GM19324 (cell line): ENCODE data around the gene ANKS4B.
"Not testable (repeated sequence)": the region's sequence is repeated elsewhere in the genome, so short reads cannot be mapped to it uniquely, and the experiment has no call there.

Experiments used
- ATAC-seq: cut with Tn5 transposase; IDR thresholded peaks from one replicate; pipeline ENCODE4 v1.9.1; 2021; ENCODE audit warnings: mild to moderate bottlenecking, moderate library complexity; ENCODE audit not compliant: unreplicated experiment, low FRiP score

ANKS4B gene

DNA sequence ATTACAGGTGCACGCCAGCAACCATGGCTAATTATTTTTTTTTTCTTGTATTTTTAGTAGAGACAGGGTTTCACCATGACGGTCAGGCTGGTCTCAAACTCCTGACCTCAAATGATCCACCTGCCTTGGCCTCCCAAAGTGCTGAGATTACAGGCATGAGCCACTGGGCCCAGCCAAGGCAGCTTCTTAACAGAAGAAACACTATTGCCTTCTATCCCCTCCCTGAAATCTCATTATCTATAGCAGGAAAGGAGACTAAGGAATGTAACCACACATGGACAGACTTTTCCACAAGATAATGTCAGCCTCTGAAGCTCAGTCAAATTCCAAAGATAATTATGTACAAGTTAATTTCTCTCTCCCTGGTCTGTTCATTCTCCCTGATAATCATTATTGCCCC, 16.4 kb upstream of the ANKS4B start:
- no peak for ATAC-seq

GRCh38 chr16:21218153-21218552, 15.3 kb upstream of the ANKS4B start:
- ATAC-seq = no peak

DNA sequence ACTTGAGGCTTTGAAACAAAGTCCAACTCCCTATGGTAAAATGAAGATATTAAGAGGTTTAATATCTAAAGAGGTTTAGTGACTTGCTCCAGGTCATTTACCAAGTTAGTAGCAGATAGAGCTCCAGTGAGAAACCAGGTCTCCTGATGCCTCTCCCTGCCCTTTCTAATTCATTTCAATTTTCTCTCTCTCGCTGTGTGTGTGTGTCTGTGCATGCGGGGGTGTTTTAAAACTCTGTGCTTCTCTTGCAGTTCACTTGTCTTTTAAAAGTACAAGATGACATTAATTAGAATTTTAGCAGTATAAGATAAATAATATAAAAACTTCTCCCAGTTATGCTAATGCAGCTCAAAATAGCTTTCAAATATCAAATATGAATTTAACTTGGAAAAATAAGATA, 13.9 kb upstream of the ANKS4B start:
- no peak for ATAC-seq

DNA sequence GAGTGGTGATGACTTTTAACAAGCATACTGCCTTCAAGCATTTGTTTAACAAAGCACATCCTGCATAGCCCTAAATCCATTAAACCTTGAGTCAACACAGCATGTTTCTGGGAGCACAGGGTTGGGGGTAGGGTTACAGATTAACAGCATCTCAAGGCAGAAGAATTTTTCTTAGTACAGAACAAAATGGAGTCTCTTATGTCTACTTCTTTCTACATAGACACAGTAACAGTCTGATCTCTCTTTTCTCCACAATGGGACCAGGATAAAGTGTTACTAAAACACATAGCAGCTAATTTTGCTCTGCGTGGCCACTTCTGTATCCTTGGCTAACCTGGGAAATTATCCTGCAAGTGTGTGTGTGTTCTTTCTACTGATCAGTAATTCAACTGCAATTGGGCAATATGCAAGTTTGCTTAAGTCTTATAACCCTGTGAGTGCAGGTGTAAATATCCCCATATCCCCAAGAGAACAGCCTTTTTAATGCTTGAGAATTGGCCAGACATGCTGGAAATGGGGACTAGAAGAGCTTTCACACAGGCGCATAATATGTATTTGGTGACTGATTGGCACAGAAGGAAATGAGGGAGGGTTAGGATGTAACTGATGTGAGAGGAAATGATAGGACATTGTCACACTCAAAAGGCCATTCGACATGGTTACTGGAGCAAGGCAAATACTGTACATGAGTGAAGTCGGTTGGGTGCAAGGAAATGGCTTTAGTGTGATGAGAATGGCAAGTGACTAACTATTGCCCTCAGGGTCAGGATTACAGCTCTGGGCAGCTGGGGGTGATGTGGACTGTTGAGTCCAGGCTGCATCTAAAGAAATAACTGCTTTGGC, 10.8 kb upstream of the ANKS4B start:
- ATAC-seq = no peak

DNA sequence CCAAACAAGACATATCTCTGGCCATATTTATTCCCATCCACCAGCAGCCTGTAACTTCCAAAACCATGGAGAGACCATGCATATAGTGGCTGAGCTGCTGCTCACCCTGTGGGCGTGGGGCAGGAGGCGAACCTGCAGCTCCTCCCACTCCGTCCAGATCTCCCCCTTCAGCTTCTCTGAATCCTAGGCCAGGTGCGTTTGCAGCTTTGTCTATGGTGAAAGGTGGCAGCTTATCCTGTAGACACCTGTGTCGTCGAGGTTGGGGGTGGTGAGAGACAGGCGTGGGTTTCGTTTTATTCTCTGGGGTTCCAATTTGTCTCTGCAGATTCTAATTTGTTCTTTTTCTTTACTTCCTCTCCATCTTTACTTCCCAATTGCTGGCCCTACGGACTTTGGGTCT, 9.7 kb upstream of the ANKS4B start:
- ATAC-seq = no peak

DNA sequence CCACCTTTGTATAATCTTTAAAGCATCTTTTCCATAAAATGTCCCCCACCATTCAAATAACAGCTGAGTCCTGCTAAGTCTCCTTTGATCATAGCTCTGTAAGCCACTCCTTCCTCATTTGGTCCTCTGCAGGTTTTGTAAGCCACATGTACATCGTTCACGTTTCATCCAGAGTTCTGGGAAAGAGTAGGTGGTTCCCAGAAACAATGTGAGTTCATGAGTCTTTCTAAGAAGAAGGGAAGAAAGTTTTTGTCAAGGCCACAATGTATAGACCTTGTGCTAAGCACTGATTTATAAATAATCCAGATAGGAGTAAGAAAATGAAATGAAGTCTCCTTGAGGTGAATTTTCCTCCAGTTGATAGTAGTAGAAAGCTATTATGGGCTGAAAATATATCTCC, 8.7 kb upstream of the ANKS4B start:
- ATAC-seq = no peak

GRCh38 chr16:21226749-21227148, 6.8 kb upstream of the ANKS4B start:
- no peak for ATAC-seq

DNA sequence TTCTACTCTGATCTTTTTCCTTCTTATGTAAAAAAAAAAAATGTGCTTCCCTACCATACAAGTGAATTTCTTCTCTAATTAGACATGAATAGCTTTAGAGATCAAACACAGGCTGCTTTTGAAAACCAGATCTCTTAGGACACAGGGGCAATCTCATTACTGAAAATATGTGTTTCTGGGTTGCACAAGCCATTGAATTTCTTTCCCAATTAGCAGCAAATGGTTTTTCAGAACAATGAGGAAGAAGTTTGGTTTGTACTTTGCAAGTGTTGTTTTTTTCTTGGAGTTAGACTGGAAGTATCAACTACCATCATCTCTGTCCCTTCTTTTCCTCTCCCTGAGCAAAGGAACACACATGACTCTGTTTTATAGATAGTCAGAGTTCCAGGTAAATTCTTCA, 5.6 kb upstream of the ANKS4B start:
- no peak for ATAC-seq

DNA sequence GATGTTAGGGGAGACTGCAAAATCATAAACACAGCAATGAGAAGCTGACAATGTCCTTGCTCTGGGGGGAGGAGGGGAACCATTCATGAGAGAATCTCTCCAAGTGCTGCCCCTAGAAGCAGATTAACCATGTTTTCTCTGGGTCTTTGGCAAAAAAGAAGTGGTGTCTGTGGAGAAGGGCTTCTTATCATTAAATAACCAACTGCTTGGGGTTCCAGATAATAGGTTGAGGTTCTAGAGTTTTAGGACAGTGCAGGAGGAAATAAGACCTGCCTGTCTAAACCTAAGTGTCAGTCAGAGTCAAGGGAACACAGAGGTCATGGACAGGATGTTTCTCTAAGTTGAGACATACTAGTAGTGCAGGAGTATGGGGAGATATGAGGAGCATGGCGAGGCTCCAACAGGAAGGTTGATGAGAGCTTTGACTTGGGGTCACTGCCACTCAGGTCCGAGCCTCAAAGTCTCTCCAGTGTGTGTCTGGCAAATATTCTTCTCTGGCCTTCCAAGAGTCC, 5.1 kb upstream of the ANKS4B start:
- no peak for ATAC-seq

DNA sequence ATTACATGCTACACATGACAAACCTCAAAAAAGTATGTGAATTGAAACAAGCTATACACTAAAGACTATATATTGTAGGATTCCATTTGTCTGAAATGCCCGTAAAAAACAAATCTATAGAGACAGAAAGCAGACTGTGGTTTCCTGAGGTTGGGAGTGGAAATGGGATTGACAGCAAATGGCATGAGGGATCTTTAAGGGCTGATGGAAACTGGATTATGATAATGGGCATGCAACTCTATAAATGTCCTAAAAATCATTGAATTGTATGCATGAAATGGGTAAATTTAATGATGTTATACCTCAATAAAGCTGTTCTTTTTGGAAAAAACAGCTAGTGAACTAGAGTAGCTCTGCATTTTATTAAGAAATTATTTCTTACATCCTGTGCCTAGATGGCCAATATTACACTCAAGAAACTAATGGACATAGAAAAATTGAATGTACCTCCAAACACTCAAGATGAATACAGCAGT, 416 bp upstream of the ANKS4B start:
- ATAC-seq = no peak

DNA sequence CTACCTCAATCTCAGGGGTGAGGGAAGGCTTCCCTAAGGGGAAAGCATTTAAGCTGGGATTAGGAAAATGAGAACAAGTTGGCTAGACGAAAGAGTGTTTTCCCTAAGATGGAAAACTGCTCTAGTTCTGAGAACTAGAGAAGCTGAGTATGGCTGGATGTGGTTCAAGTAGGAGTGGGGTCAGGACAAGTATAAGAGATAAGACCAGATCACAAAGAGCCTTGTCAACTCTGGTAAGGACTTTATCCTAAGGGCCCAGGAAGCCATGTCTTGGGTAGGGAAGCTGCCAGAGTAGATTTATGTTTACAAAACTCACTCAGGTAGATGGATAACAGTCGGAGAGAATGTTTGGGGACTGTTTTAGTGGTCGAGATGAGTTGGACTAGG, 1.7 kb downstream of the ANKS4B start:
- ATAC-seq = no peak

DNA sequence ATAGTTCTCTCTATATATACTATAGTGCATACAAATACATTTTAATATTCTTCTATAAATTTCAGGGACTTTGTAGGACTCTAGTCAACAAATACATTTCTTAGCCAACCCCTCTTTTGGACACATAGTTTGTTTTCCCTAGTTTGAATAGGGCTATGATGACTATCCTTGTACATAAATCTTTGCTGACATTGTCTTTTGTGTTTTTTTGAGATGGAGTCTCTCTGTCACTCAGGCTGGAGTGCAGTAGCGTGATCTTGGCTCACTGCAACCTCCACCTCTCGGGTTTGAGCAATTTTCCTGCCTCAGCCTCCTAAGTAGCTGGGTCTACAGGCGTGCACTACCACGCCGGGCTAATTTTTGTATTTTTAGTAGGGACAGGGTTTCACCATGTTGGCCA, 3.3 kb downstream of the ANKS4B start:
- no peak for ATAC-seq

DNA sequence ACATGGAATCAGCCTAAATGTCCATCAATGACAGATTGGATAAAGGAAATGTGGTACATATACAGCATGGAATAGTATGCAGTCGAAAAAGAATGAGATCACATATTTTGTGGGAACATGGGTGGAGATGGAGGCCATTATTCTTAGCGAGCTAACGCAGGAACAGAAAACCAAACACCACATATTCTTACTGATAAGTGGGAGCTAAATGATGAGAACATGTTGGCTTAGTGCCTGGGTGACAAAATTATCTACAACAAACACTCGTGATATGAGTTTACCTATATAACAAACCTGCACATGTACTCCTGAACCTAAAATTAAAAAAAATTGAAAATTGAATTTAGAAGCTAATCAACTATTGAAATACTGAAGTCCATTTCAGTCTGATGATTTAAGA, 6.1 kb downstream of the ANKS4B start:
- ATAC-seq = no peak

- no peak for ATAC-seq
Observed at GRCh38 chr16:21242756-21243155, 9.3 kb downstream of the ANKS4B start.

GRCh38 chr16:21244518-21245215, 11.2 kb downstream of the ANKS4B start:
- no peak for ATAC-seq

- ATAC-seq = not testable (repeated sequence)
Observed at GRCh38 chr16:21248179-21248578, 14.7 kb downstream of the ANKS4B start.

GRCh38 chr16:21250072-21250923, 16.8 kb downstream of the ANKS4B start:
- no peak for ATAC-seq

DNA sequence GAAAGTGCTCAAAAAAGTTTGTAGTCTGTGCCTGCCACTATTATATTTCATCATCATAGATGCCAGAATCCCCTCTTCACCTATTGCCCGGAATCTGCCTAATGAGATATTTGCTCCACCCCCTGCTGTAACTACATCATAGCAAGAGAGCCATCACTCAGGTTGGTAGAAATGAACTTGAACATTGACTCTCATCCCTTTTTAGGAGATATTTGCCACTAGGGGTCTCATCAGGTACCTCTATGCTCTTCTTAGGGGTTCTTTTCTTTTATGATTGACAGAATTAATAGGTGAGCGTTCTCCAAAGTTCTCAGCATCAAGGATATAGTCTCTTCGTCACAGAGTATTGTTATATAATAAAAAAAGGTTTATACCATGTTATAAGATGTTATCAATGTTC, 20.0 kb downstream of the ANKS4B start:
- no peak for ATAC-seq

DNA sequence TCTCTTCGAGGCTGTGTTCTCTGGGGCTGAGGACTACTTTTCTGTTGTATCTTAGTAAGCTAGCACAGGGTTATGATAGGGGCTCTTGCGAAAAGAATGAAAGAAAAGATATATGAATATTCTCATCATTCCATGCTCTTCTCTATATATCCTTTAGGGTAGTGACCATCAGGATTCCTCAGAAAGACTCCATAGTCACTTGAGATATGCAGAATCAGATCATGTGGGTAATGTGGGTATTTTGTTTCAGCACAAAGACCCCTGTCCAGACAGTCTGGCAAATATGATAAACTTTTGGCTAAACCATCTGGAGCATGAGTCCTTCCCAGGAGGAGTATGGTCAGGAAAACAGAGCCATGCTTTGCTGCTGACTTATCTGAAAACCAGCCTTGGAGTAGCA, 23.1 kb downstream of the ANKS4B start:
- no peak for ATAC-seq

- ATAC-seq = no peak
Observed at GRCh38 chr16:21257284-21257683, 23.8 kb downstream of the ANKS4B start.
